Natural killer cell (primary cell): ENCODE measurements around the gene JPH3. TPM values are rescaled to one million over a fixed set of nuclear protein-coding genes. Genes with fewer than 3 reads are reported as not detected.

Source experiments
- ATAC-seq, 3 donors: fragments of 150-1000 bp in 2 of 3; fragments of 200-7000 bp in 1 of 3; cut with Tn5 transposase; 1 replicate in 1 of 3; 2 replicates in 2 of 3; pipeline ENCODE4 v1.10.0; 2021; ENCODE audit warnings: mild to moderate bottlenecking in 2 of 3, moderate library complexity in 2 of 3
- DNase-seq, 2 donors: peaks; one replicate each; pipeline versions ENCODE4 v3.0.0 to v3.0.0-alpha.2; 2013 to 2021; ENCODE audit warnings: mixed read lengths in 1 of 2
- H3K27ac ChIP-seq: one replicate; pipeline ENCODE4 v1.5.1; 2013; ENCODE audit warnings: mild to moderate bottlenecking, low read length
- H3K27me3 ChIP-seq: one replicate; pipeline ENCODE4 v1.6.1; 2013; ENCODE audit warnings: low read length; ENCODE audit not compliant: control insufficient read depth, insufficient read depth
- H3K36me3 ChIP-seq: one replicate; pipeline ENCODE4 v1.6.1; 2013; ENCODE audit warnings: low read length; ENCODE audit not compliant: control insufficient read depth, insufficient read depth
- H3K4me1 ChIP-seq: one replicate; pipeline ENCODE4 v1.6.1; 2013; ENCODE audit warnings: low read length; ENCODE audit not compliant: control insufficient read depth, insufficient read depth
- H3K4me3 ChIP-seq: one replicate; pipeline ENCODE4 v1.5.1; 2013; ENCODE audit warnings: low read length
- H3K9me3 ChIP-seq: one replicate; pipeline ENCODE4 v1.6.1; 2013; ENCODE audit warnings: low read length; ENCODE audit not compliant: control insufficient read depth, insufficient read depth
- H3K27ac Mint-ChIP-seq, 2 donors: one replicate each; pipeline ENCODE4 v1.8.0; 2022; ENCODE audit warnings: mild to moderate bottlenecking in 2 of 2, mixed read lengths in 2 of 2, moderate library complexity in 1 of 2
- H3K27me3 Mint-ChIP-seq, 2 donors: one replicate each; pipeline ENCODE4 v1.8.0; 2022; ENCODE audit warnings: low read depth in 2 of 2, mixed read lengths in 2 of 2
- H3K36me3 Mint-ChIP-seq: one replicate; pipeline ENCODE4 v1.8.0; 2022; ENCODE audit warnings: mixed read lengths
- H3K4me1 Mint-ChIP-seq, 2 donors: one replicate each; pipeline ENCODE4 v1.8.0; 2022; ENCODE audit warnings: mixed read lengths in 2 of 2
- H3K4me3 Mint-ChIP-seq: one replicate; pipeline ENCODE4 v1.8.0; 2022; ENCODE audit warnings: mild to moderate bottlenecking, moderate library complexity, mixed read lengths
- H3K9me3 Mint-ChIP-seq, 2 donors: one replicate each; pipeline ENCODE4 v1.8.0; 2022; ENCODE audit warnings: mixed read lengths in 2 of 2
- CTCF ChIP-seq: fragments of 200-600 bp; IDR thresholded peaks from one replicate; pipeline ENCODE4 v1.8.0; 2022; ENCODE audit warnings: antibody characterized with exemption
- WGBS: methylation state at CpG from one replicate; pipeline ENCODE4 v1.1.7; 2013; ENCODE audit warnings: missing lambda C conversion rate; ENCODE audit not compliant: insufficient coverage; 5-methylcytosine and 5-hydroxymethylcytosine counted together
- intact Hi-C: fragments of 100-400 bp; cut with micrococcal nuclease; formaldehyde crosslinking; loops from one replicate; pipeline ENCODE4 v1.14.2; 2022
- total RNA-seq, 4 donors: library from RNA; stranded (reverse); fragments of 120-200 nt in 1 of 4; gene quantifications; one replicate each; pipeline versions ENCODE4 v1.2.3 to v1.2.4, GENCODE V29; 2013 to 2022

Gene JPH3
- total RNA-seq, 3 donors from 2014 or later (not counting 1 experiment from before 2014, with no cell fraction given): not detected

- 79% methylated on average over 12 of the region's 12 CpGs for WGBS
- Mint-ChIP-seq H3K9me3 (no peaks in the 10 kb centered on the region), H3K27me3 (peaks cover 5 to 16% of the 10 kb centered on the region in 2 donors), H3K4me1 (peaks cover 0 to 16% of the 10 kb centered on the region in 2 donors), H3K36me3 (no peaks in the 10 kb centered on the region), H3K4me3 (no peak overlapping the region), H3K27ac (no peak overlapping the region)
- Histone ChIP-seq H3K27ac (no peak overlapping the region), H3K36me3 (no peaks in the 10 kb centered on the region), H3K27me3 (no peaks in the 10 kb centered on the region), H3K4me3 (no peak overlapping the region), H3K4me1 (no peaks in the 10 kb centered on the region), H3K9me3 (no peaks in the 10 kb centered on the region)
- ATAC-seq (peak; percentile 50 to 81 (median 60)), DNase-seq (peak in 1 of 2 donors; percentile 20)
- intact Hi-C loops: no loop called here
- no peak for TF ChIP-seq CTCF
Measured at GRCh38 chr16:87560428-87561199, 41.7 kb upstream of the JPH3 start.

GRCh38 chr16:87561200-87562105 is 40.9 kb upstream of the JPH3 start:
- DNase-seq: no peak
- no peak overlapping the region for H3K27ac Mint-ChIP-seq
- ATAC-seq: no peak
- Histone ChIP-seq H3K4me3 (no peak overlapping the region), H3K27ac (no peak overlapping the region), H3K36me3 (no peaks in the 10 kb centered on the region), H3K4me1 (no peaks in the 10 kb centered on the region), H3K27me3 (no peaks in the 10 kb centered on the region), H3K9me3 (no peaks in the 10 kb centered on the region)
- intact Hi-C loops: no loop called here
- peaks cover 5 to 16% of the 10 kb centered on the region in 2 donors for H3K27me3 Mint-ChIP-seq
- H3K4me1 Mint-ChIP-seq: peaks cover 0 to 16% of the 10 kb centered on the region in 2 donors
- no peak for TF ChIP-seq CTCF
- WGBS: 94% methylated on average over 29 of the region's 29 CpGs
- H3K36me3 Mint-ChIP-seq: no peaks in the 10 kb centered on the region
- no peak overlapping the region for H3K4me3 Mint-ChIP-seq
- no peaks in the 10 kb centered on the region for H3K9me3 Mint-ChIP-seq

- DNase-seq: no peak
- no peaks in the 10 kb centered on the region for H3K4me1 ChIP-seq
- no peaks in the 10 kb centered on the region for H3K36me3 Mint-ChIP-seq
- peaks cover 5 to 16% of the 10 kb centered on the region in 2 donors for H3K27me3 Mint-ChIP-seq
- H3K4me1 Mint-ChIP-seq: peaks cover 0 to 16% of the 10 kb centered on the region in 2 donors
- no peaks in the 10 kb centered on the region for H3K36me3 ChIP-seq
- no peak overlapping the region for H3K4me3 ChIP-seq
- no peak overlapping the region for H3K27ac Mint-ChIP-seq
- TF ChIP-seq CTCF: no peak
- no peak for ATAC-seq
- H3K27ac ChIP-seq: no peak overlapping the region
- no peaks in the 10 kb centered on the region for H3K27me3 ChIP-seq
- WGBS: 82% methylated on average over 12 of the region's 12 CpGs
- H3K9me3 Mint-ChIP-seq: no peaks in the 10 kb centered on the region
- H3K9me3 ChIP-seq: no peaks in the 10 kb centered on the region
- no peak overlapping the region for H3K4me3 Mint-ChIP-seq
- intact Hi-C loops: no loop called here
Measured at GRCh38 chr16:87562201-87562600, 40.1 kb upstream of the JPH3 start.
